ENCODE results near the gene NPTX2.

The NPTX2 gene

DNA sequence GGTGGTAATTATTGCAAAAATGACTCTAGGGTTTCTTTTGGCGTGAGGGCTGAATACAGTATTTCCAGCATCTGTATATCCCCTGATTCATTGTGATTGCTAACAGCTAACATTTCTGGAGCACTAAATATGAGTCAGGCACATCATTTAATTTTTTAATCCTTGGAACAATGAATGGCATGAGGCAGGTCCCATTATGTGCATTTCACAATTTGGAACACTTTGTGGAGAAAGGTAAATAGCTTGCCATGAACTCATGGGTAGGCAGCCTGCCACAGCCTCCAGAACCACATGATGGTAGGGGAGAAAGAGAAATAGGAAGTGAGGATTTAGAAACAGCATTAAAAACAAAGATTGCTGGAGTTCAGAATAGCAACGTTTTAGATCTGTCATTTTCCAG, 1.7 kb downstream of the NPTX2 start:
- H3K4me3 ChIP-seq (ENCODE audit: low read depth, low read length): peak overlapping the region; percentile 65; the same call in 1 of the 2 replicates
- no peak overlapping the region for H2AFZ ChIP-seq (ENCODE audit: low read length, unreplicated experiment)
- no peaks in the 10 kb centered on the region for H3K79me2 ChIP-seq (ENCODE audit: control insufficient read depth, insufficient read depth, low read length, unreplicated experiment)
- peaks cover 59% of the 10 kb centered on the region for H3K27me3 ChIP-seq (ENCODE audit: insufficient read depth, low read length)
- H3K27ac ChIP-seq (ENCODE audit: low read depth, low read length): no peak overlapping the region
- peaks cover 4% of the 10 kb centered on the region for H3K4me1 ChIP-seq (ENCODE audit: control insufficient read depth, insufficient read depth, low read length, unreplicated experiment)
- no peaks in the 10 kb centered on the region for H3K36me3 ChIP-seq (ENCODE audit: insufficient read depth, low read length)

- Histone ChIP-seq H2AFZ (ENCODE audit: low read length, unreplicated experiment) (no peak overlapping the region), H3K4me1 (ENCODE audit: control insufficient read depth, insufficient read depth, low read length, unreplicated experiment) (peaks cover 4% of the 10 kb centered on the region), H3K36me3 (ENCODE audit: insufficient read depth, low read length) (no peaks in the 10 kb centered on the region), H3K79me2 (ENCODE audit: control insufficient read depth, insufficient read depth, low read length, unreplicated experiment) (no peaks in the 10 kb centered on the region), H3K27me3 (ENCODE audit: insufficient read depth, low read length) (peaks cover 52% of the 10 kb centered on the region), H3K27ac (ENCODE audit: low read depth, low read length) (no peak overlapping the region), H3K4me3 (ENCODE audit: low read depth, low read length) (peak overlapping the region; percentile 65)
Observed at GRCh38 chr7:98619450-98620321, 2.6 kb downstream of the NPTX2 start.

- no peaks in the 10 kb centered on the region for H3K36me3 ChIP-seq (ENCODE audit: insufficient read depth, low read length)
- H3K27me3 ChIP-seq (ENCODE audit: insufficient read depth, low read length): peaks cover 30% of the 10 kb centered on the region
- peaks cover 4% of the 10 kb centered on the region for H3K4me1 ChIP-seq (ENCODE audit: control insufficient read depth, insufficient read depth, low read length, unreplicated experiment)
- H3K4me3 ChIP-seq (ENCODE audit: low read depth, low read length): no peak overlapping the region
- H3K27ac ChIP-seq (ENCODE audit: low read depth, low read length): no peak overlapping the region
- H3K79me2 ChIP-seq (ENCODE audit: control insufficient read depth, insufficient read depth, low read length, unreplicated experiment): no peaks in the 10 kb centered on the region
- no peak overlapping the region for H2AFZ ChIP-seq (ENCODE audit: low read length, unreplicated experiment)
Observed at GRCh38 chr7:98621573-98622482, 4.7 kb downstream of the NPTX2 start.

GRCh38 chr7:98622926-98623325, 5.8 kb downstream of the NPTX2 start:
- Histone ChIP-seq H3K36me3 (ENCODE audit: insufficient read depth, low read length) (no peaks in the 10 kb centered on the region), H3K27ac (ENCODE audit: low read depth, low read length) (no peak overlapping the region), H3K4me3 (ENCODE audit: low read depth, low read length) (no peak overlapping the region), H3K27me3 (ENCODE audit: insufficient read depth, low read length) (peaks cover 20% of the 10 kb centered on the region), H3K4me1 (ENCODE audit: control insufficient read depth, insufficient read depth, low read length, unreplicated experiment) (peaks cover 4% of the 10 kb centered on the region), H3K79me2 (ENCODE audit: control insufficient read depth, insufficient read depth, low read length, unreplicated experiment) (no peaks in the 10 kb centered on the region), H2AFZ (ENCODE audit: low read length, unreplicated experiment) (no peak overlapping the region)

- no peak overlapping the region for H3K27ac ChIP-seq (ENCODE audit: low read depth, low read length)
- H3K79me2 ChIP-seq (ENCODE audit: control insufficient read depth, insufficient read depth, low read length, unreplicated experiment): no peaks in the 10 kb centered on the region
- peaks cover under 1% of the 10 kb centered on the region for H3K4me1 ChIP-seq (ENCODE audit: control insufficient read depth, insufficient read depth, low read length, unreplicated experiment)
- no peaks in the 10 kb centered on the region for H3K36me3 ChIP-seq (ENCODE audit: insufficient read depth, low read length)
- H2AFZ ChIP-seq (ENCODE audit: low read length, unreplicated experiment): no peak overlapping the region
- H3K4me3 ChIP-seq (ENCODE audit: low read depth, low read length): no peak overlapping the region
- peaks cover 15% of the 10 kb centered on the region for H3K27me3 ChIP-seq (ENCODE audit: insufficient read depth, low read length)
Observed at GRCh38 chr7:98624846-98625420, 7.8 kb downstream of the NPTX2 start.

- Histone ChIP-seq H3K27me3 (ENCODE audit: insufficient read depth, low read length) (peaks cover 16% of the 10 kb centered on the region), H3K4me3 (ENCODE audit: low read depth, low read length) (no peak overlapping the region), H3K4me1 (ENCODE audit: control insufficient read depth, insufficient read depth, low read length, unreplicated experiment) (no peaks in the 10 kb centered on the region), H3K79me2 (ENCODE audit: control insufficient read depth, insufficient read depth, low read length, unreplicated experiment) (no peaks in the 10 kb centered on the region), H2AFZ (ENCODE audit: low read length, unreplicated experiment) (no peak overlapping the region), H3K27ac (ENCODE audit: low read depth, low read length) (no peak overlapping the region), H3K36me3 (ENCODE audit: insufficient read depth, low read length) (no peaks in the 10 kb centered on the region)
Observed at GRCh38 chr7:98626460-98627412, 9.7 kb downstream of the NPTX2 start.

DNA sequence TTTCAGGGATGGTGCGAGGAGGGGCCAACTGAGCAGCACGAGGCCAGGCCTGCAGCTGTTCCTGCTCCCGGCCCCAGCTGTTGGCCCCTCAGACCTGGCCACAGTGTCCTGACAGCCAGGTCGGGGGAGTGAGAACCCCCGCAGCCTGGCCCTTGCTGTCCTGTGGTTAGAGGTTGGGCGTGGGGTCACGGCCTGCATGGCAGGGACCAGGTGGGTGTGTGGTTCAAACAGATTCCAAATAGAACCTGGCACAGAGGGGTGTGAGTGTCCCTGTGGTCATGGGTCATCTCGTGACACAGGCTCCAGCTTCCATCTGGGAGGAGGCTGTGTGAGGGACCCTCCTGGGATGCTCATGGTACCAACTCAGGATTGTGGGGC, 10.3 kb downstream of the NPTX2 start:
- Histone ChIP-seq H3K36me3 (ENCODE audit: insufficient read depth, low read length) (no peaks in the 10 kb centered on the region), H3K4me3 (ENCODE audit: low read depth, low read length) (no peak overlapping the region), H3K79me2 (ENCODE audit: control insufficient read depth, insufficient read depth, low read length, unreplicated experiment) (no peaks in the 10 kb centered on the region), H3K4me1 (ENCODE audit: control insufficient read depth, insufficient read depth, low read length, unreplicated experiment) (no peaks in the 10 kb centered on the region), H2AFZ (ENCODE audit: low read length, unreplicated experiment) (no peak overlapping the region), H3K27me3 (ENCODE audit: insufficient read depth, low read length) (peaks cover 19% of the 10 kb centered on the region), H3K27ac (ENCODE audit: low read depth, low read length) (no peak overlapping the region)

GRCh38 chr7:98628418-98628817, 11.3 kb downstream of the NPTX2 start:
- no peak overlapping the region for H3K4me3 ChIP-seq (ENCODE audit: low read depth, low read length)
- H3K27me3 ChIP-seq (ENCODE audit: insufficient read depth, low read length): peaks cover 20% of the 10 kb centered on the region
- no peak overlapping the region for H3K27ac ChIP-seq (ENCODE audit: low read depth, low read length)
- H3K4me1 ChIP-seq (ENCODE audit: control insufficient read depth, insufficient read depth, low read length, unreplicated experiment): no peaks in the 10 kb centered on the region
- no peaks in the 10 kb centered on the region for H3K79me2 ChIP-seq (ENCODE audit: control insufficient read depth, insufficient read depth, low read length, unreplicated experiment)
- H3K36me3 ChIP-seq (ENCODE audit: insufficient read depth, low read length): no peaks in the 10 kb centered on the region
- no peak overlapping the region for H2AFZ ChIP-seq (ENCODE audit: low read length, unreplicated experiment)

DNA sequence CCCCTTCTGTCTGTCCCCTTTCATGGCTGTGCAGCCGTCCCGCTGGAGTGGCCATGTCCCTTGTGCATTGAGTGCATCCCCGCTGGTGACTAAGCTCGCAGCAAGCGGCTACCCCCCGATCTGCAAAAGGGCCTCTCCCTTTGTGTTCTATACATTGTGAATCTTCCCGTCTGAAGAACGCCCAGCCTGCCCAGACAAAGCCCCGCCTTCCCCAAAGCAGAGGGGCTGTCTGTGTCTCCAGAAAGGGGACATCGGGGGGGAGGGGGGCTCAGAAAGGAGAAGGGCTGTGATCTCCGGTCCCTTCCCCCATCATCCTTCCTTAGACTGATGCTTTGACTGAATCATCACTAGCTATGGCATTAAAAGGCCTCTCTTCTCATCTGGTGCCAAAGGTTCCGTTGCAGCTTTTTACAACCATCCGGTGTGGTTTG, 11.9 kb downstream of the NPTX2 start:
- H2AFZ ChIP-seq (ENCODE audit: low read length, unreplicated experiment): no peak overlapping the region
- no peak overlapping the region for H3K27ac ChIP-seq (ENCODE audit: low read depth, low read length)
- peaks cover 26% of the 10 kb centered on the region for H3K27me3 ChIP-seq (ENCODE audit: insufficient read depth, low read length)
- H3K36me3 ChIP-seq (ENCODE audit: insufficient read depth, low read length): no peaks in the 10 kb centered on the region
- H3K4me3 ChIP-seq (ENCODE audit: low read depth, low read length): no peak overlapping the region
- H3K4me1 ChIP-seq (ENCODE audit: control insufficient read depth, insufficient read depth, low read length, unreplicated experiment): no peaks in the 10 kb centered on the region
- H3K79me2 ChIP-seq (ENCODE audit: control insufficient read depth, insufficient read depth, low read length, unreplicated experiment): no peaks in the 10 kb centered on the region

DNA sequence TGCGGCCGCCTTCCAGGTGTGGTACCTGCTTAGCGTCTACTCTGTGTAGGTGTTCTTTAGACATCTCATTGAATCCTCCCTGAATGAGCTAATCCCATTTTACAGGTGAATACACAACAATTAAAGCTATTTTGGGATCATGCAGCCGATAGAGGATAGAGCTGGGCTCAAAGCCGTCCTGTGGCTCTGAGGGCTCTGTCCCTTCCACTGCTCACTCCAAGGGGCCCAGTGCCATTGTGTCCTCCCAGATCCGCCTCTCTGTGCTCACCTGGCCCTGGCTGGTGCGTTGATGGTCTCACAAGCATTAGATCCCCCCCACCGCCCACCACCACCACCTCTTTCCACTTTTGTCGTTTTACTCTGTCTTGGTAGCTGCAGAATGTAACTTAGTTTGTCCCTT, 13.1 kb downstream of the NPTX2 start:
- H3K4me1 ChIP-seq (ENCODE audit: control insufficient read depth, insufficient read depth, low read length, unreplicated experiment): no peaks in the 10 kb centered on the region
- peaks cover 28% of the 10 kb centered on the region for H3K27me3 ChIP-seq (ENCODE audit: insufficient read depth, low read length)
- no peak overlapping the region for H2AFZ ChIP-seq (ENCODE audit: low read length, unreplicated experiment)

More for the DNA sequence above, 13.1 kb downstream of the NPTX2 start:
- Histone ChIP-seq H3K27ac (ENCODE audit: low read depth, low read length) (no peak overlapping the region), H3K36me3 (ENCODE audit: insufficient read depth, low read length) (no peaks in the 10 kb centered on the region), H3K4me3 (ENCODE audit: low read depth, low read length) (no peak overlapping the region), H3K79me2 (ENCODE audit: control insufficient read depth, insufficient read depth, low read length, unreplicated experiment) (no peaks in the 10 kb centered on the region)
